ENCODE results near the gene CORIN.

DNA sequence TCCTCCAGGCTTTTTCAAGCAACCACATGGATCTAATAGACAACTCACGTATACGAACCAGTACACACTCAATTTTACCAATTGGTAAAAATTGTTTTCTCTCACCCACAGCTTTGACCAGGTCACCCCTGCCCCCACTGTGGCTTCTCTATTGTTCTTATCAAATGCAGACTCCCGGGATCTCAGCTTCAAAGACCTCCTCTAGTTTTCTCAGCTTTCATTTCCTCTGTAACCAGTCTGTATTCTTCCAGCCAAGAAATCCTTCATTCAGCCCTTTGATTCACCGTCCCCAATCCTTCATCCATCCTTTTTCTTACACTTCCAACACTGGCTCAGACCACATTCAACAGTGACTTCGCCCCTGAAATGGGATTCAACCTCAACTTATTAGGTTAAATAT is 120.7 kb downstream of the CORIN start:
- TF ChIP-seq, protein P1, sequence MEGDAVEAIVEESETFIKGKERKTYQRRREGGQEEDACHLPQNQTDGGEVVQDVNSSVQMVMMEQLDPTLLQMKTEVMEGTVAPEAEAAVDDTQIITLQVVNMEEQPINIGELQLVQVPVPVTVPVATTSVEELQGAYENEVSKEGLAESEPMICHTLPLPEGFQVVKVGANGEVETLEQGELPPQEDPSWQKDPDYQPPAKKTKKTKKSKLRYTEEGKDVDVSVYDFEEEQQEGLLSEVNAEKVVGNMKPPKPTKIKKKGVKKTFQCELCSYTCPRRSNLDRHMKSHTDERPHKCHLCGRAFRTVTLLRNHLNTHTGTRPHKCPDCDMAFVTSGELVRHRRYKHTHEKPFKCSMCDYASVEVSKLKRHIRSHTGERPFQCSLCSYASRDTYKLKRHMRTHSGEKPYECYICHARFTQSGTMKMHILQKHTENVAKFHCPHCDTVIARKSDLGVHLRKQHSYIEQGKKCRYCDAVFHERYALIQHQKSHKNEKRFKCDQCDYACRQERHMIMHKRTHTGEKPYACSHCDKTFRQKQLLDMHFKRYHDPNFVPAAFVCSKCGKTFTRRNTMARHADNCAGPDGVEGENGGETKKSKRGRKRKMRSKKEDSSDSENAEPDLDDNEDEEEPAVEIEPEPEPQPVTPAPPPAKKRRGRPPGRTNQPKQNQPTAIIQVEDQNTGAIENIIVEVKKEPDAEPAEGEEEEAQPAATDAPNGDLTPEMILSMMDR (IDR thresholded peaks at IDR 0.05; ENCODE audit: insufficient read depth, low read length, poor library complexity, severe bottlenecking), result no peak
- no peak for TF ChIP-seq EZH2phosphoT487 (conservative IDR thresholded peaks at IDR 0.05; ENCODE audit: low read length)
